GM21576 (cell line): ENCODE measurements around the gene IQCK.

Source experiments
- ATAC-seq: cut with Tn5 transposase; IDR thresholded peaks from one replicate; pipeline ENCODE4 v1.9.1; 2021; ENCODE audit warnings: mild to moderate bottlenecking, moderate library complexity; ENCODE audit not compliant: unreplicated experiment

Gene IQCK

GRCh38 chr16:19753815-19754643, 36.0 kb downstream of the IQCK start:
- no peak for ATAC-seq

- no peak for ATAC-seq
These were observed 36.6 kb downstream of the IQCK start for GRCh38 chr16:19754644-19755036.

GRCh38 chr16:19755268-19755667, 37.2 kb downstream of the IQCK start:
- ATAC-seq = no peak

- ATAC-seq = no peak
These were observed 39.0 kb downstream of the IQCK start for GRCh38 chr16:19757026-19757425.

- ATAC-seq = no peak
These were observed 39.9 kb downstream of the IQCK start for GRCh38 chr16:19757762-19758595.

GRCh38 chr16:19760356-19761060, 42.4 kb downstream of the IQCK start:
- ATAC-seq = no peak

GRCh38 chr16:19765860-19766553, 47.9 kb downstream of the IQCK start:
- no peak for ATAC-seq

- no peak for ATAC-seq
These were observed 48.4 kb downstream of the IQCK start for GRCh38 chr16:19766554-19766884.

- no peak for ATAC-seq
These were observed 48.9 kb downstream of the IQCK start for GRCh38 chr16:19766988-19767387.

GRCh38 chr16:19767497-19767896, 49.4 kb downstream of the IQCK start:
- ATAC-seq = no peak

GRCh38 chr16:19769239-19769638, 51.2 kb downstream of the IQCK start:
- no peak for ATAC-seq

- ATAC-seq = no peak
These were observed 53.0 kb downstream of the IQCK start for GRCh38 chr16:19771040-19771439.

GRCh38 chr16:19771796-19772195, 53.7 kb downstream of the IQCK start:
- no peak for ATAC-seq

- ATAC-seq = no peak
These were observed 56.0 kb downstream of the IQCK start for GRCh38 chr16:19774024-19774423.

GRCh38 chr16:19776147-19776546, 58.1 kb downstream of the IQCK start:
- no peak for ATAC-seq

GRCh38 chr16:19776565-19776964, 58.5 kb downstream of the IQCK start:
- no peak for ATAC-seq

GRCh38 chr16:19780321-19780720, 62.2 kb downstream of the IQCK start:
- ATAC-seq = no peak

- ATAC-seq = no peak
These were observed 63.2 kb downstream of the IQCK start for GRCh38 chr16:19781226-19781625.

- ATAC-seq = no peak
These were observed 65.5 kb downstream of the IQCK start for GRCh38 chr16:19783363-19784182.

GRCh38 chr16:19784183-19784736, 66.2 kb downstream of the IQCK start:
- no peak for ATAC-seq
